Prostate gland (tissue), 2 donors: ENCODE data around the gene FBXW9.
A peak's percentile ranks its signal among the peaks of the same experiment; 100 is the strongest.

Experiments
- CTCF ChIP-seq, 4 experiments: fragments of 200-600 bp in 2 of 4; fragments of 450-650 bp in 2 of 4; sonication (generic) in 2 of 4; IDR thresholded peaks; 1 replicate in 3 of 4; 2 replicates in 1 of 4; pipeline ENCODE4 v1.5.1; 2016 to 2019; ENCODE audit warnings: antibody characterized with exemption in 4 of 4, mild to moderate bottlenecking in 2 of 4, moderate library complexity in 2 of 4
- POLR2A ChIP-seq: fragments of 450-650 bp; IDR thresholded peaks from one replicate; pipeline ENCODE4 v1.6.1; 2016; ENCODE audit warnings: antibody characterized with exemption, mild to moderate bottlenecking

DNA sequence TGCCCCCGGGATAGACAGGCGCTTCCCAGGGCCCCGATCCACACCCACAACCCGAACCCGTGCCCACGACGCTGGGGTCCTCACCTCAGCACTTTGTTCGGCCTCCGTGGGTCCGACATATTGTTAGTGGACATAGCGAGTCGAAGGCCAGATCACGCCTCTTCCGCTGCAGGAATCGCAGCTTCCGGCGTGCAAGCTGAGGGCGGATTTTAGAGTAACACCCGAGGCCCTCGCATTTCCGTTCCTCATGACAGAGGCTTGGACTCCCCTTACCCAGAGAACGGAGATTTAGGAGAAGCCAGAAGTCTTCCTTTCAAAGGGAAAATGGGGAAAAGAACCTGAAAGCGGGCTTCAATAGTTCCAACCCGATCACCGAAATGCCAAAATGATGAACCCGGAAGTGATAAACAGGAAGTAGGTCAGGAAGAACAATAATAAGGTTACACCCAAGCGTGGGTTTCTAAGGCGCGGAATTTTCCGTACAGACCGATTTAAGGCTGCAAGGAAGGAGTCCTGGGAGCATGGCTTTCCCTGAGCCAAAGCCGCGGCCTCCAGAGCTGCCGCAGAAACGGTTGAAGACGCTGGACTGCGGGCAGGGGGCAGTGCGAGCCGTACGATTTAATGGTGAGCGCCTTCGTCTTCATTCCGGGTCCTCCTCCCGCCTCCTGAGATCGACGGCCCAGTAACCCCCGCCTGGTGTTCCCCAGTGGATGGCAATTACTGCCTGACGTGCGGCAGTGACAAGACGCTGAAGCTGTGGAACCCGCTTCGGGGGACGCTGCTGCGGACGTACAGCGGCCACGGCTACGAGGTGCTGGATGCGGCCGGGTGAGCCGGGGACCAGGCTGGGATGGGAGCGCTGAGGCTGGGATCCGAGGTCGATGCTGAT, 26.9 kb downstream of the FBXW9 start:
- peak in 2 of 4 experiments; percentile 13 to 14 for TF ChIP-seq CTCF (IDR thresholded peaks at IDR 0.05)
- no peak for TF ChIP-seq POLR2A
